NCI-H2196 (cell line): ENCODE results near the gene ICE2.
A peak's percentile ranks its signal among the peaks of the same experiment; 100 is the strongest.
"Not testable (repeated sequence)": the region's sequence is repeated elsewhere in the genome, so short reads cannot be mapped to it uniquely, and the experiment has no call there.

Source experiments
- DNase-seq: peaks from one replicate; lab custom pipeline; 2025; ENCODE audit not compliant: unreplicated experiment; lab: John Stamatoyannopoulos, UW

ICE2 gene

DNA sequence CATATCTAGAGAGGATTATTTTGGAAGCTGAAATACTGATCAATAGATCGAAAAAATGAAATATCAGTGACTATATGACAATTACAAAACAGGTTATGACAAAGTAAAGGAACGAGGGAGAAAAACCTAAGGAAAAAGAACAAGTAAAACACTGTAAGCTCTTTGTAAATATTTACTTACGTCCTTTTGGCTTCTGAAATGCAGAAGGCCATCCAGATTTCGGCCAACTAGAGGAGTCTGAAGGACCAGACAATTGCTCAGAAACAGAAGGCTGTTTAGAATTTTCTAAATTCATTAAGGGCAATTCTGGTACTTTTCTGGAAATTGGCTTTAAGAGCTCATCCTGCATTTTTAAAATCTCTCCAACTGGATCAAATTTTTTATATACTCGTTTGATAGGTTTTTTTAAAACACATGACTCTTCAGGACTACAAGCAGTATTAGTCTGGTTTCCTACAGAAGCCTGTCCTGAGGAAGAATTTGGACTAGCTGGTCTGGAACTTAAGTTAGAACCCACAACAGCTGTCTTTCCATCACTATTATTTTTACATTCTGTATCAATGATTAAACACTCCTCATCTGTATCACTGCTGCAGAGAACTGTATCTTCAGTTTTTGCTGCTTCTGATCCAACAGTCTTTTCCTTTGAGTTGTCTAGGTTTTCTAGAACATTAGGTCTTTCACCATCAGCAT lies 30.1 kb downstream of the ICE2 start:
- no peak for DNase-seq

DNA sequence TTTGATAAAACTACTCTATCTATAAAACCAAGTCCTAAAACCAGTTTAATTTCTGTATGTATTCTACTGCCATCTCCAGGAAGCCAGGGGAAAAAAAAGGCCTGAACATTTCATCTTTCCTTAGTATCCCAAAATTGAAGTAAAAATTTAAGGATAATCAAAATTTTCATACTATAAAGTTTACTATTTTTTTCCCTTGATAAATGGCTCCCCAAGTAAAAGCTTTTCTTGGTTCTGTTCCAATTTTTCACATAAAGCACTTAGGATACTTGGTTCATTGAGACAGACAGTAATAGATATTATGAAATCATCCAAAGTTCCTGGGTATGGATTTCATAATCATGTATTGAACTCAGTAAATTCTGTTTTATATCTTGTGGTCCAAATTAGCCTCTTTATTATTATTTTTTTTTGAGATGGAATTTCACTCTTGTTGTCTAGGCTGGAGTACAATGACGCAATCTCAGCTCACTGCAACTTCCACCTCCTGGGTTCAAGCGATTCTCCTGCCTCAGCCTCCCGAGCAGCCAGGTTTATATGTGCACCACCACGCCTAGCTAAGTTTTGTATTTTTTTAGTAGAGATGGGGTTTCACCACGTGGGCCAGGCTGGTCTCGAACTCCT lies 34.5 kb downstream of the ICE2 start:
- DNase-seq, result no peak

DNA sequence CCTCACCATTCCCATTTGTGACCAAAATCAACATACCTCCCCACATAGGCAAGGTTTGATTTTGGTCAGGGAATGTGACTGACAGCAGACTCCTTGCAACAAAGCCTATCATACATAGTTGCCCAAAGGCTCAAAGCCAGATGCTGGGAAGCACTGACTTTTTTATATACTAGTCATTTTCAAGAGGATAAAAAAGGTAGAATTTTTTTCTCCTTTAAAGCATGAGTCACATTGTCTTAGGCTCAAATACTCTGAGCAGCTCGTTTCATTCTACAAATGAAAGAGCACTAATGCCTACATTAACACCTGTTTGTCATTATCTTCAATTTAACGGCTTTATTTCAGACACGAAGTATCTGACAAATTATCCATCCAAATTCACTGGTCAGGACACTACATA lies 36.2 kb downstream of the ICE2 start:
- DNase-seq, result no peak

DNA sequence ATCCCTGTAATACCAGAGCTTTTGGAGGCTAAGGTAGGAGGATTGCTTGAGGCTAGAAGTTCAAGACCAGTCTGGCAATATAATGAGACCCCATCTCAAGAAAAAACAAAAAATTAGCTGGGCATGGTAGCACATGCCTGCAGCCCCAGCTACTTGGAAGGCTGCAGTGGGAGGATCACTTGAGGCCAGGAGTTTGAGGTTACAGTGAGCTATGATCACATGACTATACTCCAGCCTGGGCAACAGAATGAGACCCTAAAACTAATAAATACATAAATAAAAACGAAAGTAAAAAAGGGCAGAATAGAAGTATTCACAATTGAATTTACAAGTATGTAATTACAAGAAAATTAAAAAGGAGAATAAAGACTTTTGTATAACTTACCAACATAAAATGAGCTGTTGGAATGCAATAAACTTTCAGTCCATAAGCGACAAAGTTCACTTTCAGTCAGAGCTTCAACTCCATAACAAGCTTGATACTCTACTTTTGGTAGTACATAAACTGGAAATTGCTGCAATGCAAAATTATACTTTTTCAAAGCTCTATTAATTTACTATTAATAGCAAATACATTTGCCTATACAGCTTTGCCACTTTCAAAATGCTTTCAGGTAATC lies 36.8 kb downstream of the ICE2 start:
- DNase-seq, result no peak

DNA sequence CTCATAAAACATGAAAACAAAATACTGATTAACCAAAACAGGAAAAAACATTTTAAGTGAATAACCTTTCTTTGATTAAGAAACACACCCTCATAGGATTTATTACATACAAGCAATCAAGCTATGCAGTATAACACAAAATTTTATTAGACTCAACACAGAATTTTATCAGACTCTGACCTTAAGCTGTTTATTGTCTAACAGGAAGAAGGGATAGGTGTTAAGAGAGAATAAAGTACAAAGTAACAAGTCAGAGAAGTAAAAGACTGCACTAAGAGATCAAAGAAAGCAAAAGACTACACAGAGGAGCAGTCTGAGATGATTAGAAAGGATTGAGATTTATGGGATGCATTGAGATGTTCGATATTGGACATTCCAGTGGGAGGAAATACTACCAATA lies 37.6 kb downstream of the ICE2 start:
- DNase-seq, result no peak

DNA sequence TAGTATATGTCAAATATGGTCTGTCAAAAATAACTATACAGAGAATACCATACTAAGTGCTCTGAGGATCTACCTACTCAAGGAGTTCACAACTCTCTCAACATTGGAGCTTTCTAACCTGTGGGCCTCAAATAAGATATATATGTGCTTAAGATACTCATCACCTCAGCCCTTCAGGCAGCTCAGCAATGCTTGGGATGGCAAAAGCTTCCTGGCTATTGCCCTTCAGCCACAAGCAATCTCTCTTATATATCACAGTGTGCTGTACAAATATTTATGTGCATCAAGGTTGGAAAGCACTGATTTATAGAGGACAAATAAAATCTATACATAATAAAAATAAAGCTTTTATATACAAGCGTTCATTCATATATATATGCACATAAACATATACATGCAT lies 40.3 kb downstream of the ICE2 start:
- DNase-seq, result no peak

DNA sequence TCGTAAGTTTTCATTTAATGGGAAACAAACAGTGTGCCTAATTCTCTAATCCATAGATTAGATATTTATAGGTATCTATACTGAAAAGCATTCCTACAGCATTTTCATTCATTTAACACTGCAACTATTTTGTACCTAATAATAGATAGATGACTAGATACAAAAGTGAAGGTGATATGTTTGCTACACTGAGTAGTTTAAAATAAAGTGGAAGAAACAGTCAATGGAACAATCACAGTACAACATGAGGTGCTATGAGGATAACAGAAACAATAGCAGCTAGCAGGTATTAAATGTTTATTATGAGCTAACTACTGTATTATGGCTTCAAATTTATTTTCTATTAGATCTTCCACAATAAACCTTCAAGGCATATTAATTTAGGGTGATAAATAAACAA lies 50.0 kb downstream of the ICE2 start:
- DNase-seq, result no peak

DNA sequence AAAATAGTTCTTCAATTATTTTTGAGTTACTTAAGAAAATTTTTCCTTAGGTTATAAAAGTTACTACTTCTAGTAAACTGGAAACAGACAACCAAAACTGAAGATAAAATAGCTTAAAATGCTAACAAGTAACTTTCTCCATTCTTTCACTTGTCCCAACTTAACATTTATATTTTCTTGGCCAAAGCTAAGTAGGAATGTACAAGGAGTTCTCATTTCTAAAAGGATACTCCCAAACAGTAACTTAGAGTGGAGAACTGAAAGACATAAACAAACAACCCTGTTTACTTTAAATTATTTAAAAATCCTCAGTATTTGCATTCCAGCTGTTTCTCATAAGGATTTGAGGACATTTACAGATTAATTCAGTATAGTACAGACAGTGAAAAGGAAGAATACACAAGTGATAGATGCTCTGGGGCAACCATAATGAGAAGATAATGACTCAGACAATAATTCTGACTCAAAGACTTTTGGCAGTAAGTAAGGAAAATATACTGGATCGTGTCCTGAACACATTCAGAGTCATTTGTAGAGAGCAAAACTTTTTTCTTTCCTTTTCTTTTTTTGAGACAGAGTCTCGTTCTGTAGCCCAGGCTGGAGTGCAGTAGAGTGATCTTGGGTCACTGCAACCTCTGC lies 52.0 kb downstream of the ICE2 start:
- no peak for DNase-seq

DNA sequence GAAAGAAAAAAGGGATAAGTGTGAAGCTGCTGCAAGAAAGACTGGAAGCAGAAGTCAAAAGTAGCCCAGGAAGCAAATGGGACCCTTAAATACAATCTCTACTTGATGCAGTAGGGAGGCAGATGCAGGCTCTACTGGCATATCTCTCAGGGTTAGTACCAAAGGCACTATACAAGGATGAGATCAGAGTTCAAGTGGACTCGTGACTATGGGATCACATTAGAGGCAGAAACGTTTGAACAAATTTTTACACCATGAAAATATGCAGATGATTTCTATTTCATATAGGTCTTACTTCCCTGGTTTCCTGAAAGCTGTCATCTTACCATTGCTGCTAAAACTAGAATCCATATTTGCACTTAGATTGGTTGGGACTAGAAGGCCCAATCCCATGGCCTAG lies 53.5 kb downstream of the ICE2 start:
- no peak for DNase-seq

DNA sequence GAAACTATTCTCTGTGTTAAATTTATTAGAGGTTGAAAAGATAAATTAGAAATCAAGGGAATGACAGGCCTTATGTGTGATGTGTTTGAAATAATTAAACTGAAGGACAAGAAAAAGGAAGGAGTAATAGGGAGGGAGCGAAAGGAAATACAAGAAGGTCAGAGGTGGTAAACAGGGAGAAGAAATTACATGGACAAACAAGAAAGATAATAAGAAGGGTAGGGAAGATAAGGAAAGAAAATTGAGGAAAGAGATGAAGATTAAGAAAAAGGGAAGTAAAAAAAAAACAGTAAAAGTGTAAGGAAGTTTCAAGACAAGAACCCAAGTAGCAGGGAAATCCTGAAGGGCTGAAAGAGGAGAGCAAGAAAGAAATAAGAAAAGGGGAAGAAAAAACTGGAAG lies 54.9 kb downstream of the ICE2 start:
- DNase-seq, result no peak

DNA sequence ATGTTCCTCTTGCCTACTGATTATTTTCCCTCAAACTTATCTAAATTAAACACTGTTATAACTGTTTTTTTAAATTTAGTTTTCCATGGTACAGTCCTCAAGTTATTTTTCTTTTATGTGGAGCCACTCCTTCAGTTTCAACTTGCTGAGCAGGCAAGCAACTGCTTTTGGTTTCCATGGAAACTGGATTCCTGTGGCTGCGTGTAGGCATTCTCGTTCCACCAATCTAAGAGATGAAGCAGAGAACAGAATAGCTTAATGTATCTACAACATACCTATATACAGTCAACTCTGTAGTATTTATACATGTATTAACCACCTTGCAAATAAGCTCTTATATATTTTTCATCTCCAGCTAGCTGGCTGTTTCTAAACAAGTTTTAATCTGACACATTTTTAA lies 55.4 kb downstream of the ICE2 start:
- peak; percentile 27 for DNase-seq

DNA sequence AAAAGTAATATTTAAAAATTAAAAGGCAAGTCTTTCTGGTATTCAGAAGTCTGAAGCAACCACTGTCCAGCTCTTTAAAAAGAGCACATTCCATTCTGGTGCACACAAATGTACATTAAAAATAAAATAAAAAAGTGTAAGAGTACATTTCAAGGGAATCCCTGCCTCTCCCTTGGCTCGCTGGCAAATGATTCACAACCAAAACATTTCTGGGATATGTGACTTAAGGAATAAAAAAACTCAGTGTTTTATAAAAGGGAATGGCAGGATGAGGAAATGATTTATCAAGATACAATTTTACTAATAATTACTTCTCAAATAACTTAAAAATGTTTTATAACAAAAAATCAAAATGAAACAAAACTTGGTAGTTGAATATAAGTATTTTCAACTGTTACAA lies 57.4 kb downstream of the ICE2 start:
- no peak for DNase-seq

DNA sequence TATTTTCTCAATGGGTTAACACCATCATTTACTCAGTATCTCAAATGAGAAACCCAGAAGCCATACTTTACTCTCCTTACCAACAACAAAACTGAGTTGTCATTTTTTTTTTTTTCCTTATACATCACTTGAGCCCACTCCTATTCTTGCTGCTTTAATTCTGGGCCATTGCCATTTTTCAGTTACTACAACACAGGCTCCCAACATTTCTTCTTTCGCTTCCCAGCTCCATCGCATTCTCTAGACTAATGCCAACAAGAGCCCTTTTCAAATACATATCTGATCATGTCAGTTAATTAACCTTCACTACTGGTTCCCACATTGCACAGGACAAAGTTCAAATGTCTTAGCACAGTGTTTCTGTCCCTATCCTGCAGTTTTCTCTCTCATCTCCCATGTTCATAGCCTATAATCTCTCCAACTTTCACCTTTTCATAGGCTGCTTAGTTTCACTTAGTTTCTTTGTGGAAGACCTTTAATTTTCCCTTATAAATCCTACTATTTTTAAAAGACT lies 58.7 kb downstream of the ICE2 start:
- DNase-seq, result no peak

DNA sequence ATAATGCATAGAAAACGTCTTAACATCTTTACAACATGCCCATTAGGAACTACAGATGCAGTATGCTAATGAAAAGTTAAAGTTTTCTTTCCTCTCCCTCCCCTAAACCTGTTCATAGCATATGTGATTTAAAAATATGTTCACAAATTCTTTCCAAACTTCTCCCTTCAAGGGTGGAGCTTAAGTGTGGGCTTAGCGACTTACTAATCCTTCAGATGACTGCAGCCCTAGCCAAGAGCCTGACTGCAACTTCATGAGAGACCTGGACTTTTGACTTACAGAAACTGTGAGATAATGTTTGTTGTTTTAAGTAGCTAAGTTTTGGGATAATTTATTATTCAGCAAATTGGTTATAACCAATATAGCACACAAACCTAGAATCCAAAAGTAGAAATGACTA lies 59.2 kb downstream of the ICE2 start:
- no peak for DNase-seq

DNA sequence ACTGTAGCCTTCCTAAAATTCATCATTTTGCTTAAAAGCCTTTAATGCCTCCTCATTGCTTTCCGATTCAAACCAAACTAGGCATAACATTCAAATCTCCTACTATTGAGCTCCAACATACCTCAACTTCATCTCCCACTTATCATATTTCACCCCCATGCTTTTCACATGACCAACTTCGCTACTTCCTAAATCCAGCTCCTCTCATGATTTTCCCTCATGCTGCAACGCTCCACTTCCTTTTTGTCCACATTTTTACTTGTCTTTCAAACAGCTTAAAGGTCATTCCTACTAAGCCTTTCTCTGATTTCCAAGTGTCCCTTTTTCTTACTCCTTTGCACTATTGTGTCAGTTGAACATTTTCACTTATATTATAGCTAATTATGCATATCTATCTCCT lies 60.8 kb downstream of the ICE2 start:
- DNase-seq, result no peak

DNA sequence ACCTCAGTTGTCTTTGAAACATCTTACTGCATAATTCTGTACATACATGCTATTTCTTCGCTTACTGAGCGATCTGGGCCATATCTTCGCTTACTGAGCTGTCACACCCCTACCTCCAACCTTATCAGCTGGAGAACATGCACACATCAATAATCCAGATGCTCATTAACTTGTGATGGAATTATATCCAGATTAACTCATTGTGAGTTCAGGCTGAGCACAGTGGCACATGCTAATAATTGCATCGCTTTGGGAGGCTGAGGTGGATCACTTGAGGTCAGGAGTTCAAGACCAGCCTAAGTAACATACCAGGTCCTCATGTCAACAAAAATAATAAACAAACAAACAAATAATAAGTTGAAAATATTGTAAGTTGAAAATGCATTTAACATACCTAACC lies 61.8 kb downstream of the ICE2 start:
- DNase-seq, result no peak

DNA sequence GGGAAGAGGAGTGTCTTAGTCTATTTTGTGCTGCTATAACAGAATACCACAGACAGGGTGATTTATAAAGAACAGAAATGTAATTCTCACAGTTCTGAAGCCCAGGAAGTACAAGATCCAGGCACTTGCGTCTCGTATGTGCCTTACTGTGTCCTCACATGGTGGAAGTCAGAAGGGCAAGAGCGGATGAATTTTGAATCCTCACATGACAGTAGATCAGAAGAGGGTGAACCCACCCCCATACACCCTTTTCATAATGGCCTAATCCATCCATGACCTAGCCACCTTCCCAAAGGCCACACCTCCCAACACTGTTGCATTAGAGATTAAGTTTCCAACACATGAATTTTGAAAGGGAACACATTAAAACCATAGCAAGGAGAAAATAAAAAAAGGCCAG lies 62.5 kb downstream of the ICE2 start:
- DNase-seq, result no peak

DNA sequence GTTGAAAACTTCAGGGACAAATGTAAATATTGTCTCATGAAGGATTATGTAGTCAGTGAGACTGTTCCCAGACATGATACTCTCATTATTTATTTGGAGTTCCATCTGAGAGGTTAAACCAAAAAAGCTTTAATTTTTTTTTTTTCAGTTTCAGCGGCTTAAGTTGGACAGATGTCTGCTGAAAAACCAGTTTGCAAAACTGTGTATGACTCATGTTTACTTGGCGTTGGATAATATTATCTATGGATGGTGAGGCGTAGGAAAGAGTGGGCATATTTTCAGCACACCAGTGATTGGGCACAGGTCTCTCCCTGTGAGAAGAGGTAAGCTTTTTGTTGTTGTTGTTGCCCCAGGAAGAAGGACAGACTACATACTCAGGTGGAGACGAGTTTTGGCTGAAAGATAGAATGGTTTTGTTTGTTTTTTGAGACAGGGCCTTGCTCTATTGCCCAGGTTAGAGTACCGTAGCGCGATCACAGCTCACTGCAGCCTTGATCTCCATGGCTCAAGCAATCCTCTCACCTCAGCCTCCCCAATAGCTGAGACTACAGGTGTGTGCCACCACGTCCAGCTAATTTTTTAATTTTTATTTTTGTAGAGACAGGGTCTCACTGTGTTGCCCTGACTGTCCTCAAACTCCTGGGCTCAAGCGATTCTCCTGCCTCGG lies 64.8 kb downstream of the ICE2 start:
- DNase-seq, result no peak

DNA sequence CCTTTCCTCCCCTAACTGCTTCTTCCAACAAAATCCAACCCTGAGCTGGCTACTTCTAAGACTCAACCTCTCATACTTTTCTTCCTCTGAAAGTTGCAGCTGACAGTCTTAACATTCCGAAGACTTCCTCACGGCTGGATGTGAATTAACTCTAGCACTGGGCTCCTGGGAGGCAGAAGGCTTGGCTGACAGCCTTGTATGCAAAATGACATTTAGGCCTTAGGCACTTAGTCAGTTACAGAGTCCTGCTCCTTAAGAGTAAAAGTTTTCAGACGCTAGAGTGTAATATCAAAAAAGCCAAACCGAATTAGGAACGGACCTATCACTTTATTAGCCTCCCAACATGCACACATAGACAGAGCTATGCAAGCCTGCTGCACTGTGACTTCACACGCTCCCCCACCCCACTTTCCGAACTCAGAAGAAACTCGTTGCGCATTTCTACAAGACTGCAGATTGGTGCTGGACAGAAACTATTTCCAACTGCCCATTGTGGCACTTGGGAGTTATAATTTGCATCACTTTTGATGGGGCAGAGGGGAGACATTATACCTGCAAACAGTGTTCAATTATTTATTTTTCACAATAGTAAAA lies 65.6 kb downstream of the ICE2 start:
- no peak for DNase-seq

DNA sequence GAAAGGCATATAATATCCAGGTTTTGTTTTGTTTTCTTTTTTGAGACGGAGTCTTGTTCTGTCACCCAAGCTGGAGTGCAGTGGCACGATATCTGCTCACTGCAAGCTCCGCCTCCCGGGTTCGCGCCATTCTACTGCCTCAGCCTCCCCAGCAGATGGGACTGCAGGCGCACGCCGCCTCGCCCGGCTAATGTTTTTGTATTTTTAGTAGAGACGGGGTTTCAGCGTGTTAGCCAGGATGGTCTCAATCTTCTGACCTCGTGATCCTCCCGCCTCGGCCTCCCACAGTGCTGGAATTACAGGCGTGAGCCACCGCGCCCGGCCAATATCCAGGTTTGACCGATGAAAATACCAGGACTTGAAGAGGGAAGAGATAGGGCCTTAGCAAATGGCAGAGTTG lies 66.1 kb downstream of the ICE2 start:
- not testable (repeated sequence) for DNase-seq

DNA sequence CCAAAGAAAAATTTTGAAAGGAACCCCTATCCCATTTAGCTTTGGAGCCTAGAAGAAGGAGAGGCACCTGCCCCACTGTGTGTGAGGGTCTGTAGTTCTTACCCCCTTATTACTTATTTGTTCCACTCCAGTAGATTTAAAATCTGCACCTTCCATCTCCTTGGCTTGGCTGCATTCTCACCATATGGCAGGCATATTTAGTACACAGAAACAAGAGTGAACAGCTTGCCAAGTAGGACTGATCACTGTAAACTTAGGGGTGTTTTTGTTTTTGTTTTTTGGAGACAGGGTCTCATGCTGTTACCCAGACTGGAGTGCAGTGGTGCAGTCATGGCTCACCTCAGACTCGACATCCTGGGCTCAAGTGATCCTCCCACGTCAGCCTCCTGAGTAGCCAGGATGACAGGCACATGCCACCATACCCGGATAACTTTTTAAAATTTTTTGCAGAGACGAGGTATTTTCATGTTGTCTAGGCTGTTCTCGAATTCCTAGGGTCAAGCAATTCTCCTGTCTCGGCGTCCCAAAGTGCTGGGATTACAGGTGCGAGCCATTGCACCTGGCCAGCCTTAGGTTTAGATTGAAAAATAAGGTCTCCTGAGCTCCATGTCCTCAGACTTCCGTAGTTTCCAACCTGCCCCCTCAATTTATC lies 67.0 kb downstream of the ICE2 start:
- DNase-seq, result no peak
